HepG2 (cell line): ENCODE data around the gene ITGA7.

Experiments
- NFE2L1 ChIP-seq: sonication (generic); formaldehyde crosslinking; IDR thresholded peaks from 2 replicates; pipeline ENCODE4 v1.4.0; 2020; ENCODE audit warnings: missing genetic modification reagents, mild to moderate bottlenecking, borderline replicate concordance
- SMAD1 ChIP-seq: sonication (generic); formaldehyde crosslinking; IDR thresholded peaks from 2 replicates; pipeline ENCODE4 v1.4.0; 2020; ENCODE audit warnings: missing genetic modification reagents, low read depth, mild to moderate bottlenecking, borderline replicate concordance

DNA sequence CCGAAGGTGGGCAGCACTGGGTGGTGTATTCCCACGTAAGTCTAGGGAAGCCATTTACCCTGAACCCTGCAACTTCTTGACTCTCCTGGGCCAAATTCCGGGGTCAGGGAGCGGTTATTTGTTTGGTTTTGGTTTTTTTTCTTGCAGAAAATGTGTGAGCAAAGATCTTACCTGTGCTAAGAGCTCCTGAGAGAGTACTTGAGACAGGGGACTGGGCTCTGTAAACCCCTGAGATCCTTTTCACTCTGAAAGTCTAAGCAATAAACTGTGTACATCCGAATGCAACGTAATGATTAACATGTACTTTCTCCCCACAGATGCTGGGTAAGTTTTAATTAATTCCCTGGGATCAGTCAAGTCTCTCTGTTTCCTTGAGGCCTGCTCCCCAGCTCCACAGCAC, 49.5 kb downstream of the ITGA7 start:
- no peak for TF ChIP-seq NFE2L1 (CRISPR knock-in tag)
- no peak for TF ChIP-seq SMAD1 (CRISPR knock-in tag)
